ENCODE results near the gene DDI1.

GRCh38 chr11:104051778-104052177 is 15.3 kb downstream of the DDI1 start:
- no peak for TF ChIP-seq CTCF (IDR thresholded peaks at IDR 0.05)
- TF ChIP-seq POLR2A (IDR thresholded peaks at IDR 0.05): no peak
- TF ChIP-seq POLR2AphosphoS5 (IDR thresholded peaks at IDR 0.05): no peak

Data from breast epithelium (tissue), 3 donors.